Measurements from ENCODE around the gene FBN1. TPM values are rescaled to one million over a fixed set of nuclear protein-coding genes. Genes with fewer than 3 reads are reported as not detected.

FBN1 gene
- total RNA-seq, 2 donors from 2014 or later = 258 to 300 TPM

DNA sequence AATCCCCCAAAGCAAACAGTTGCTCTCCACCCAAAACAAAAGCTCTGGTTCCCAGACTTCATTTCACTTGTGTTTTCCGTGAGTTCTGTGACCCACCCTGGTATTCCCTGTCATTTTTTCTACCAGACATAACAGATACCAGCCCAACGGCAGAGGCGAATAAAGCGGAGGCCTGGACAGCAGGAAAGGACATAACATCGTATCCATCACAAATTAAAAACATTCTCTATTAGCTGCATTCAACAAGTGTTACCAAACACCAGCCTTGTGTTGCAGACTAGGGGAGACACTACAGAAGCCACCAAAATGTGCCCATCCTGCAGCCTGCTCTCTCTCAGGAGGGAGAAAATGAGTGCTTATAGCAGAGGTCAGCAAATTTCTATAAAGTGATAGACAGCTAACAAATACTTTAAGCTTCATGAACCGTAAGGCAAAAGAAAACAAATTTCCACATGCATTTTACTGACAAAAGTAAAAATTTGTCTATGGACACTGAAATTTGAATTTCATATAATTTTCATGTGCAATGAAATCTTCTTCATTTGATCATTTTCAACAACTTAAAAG, 7.1 kb upstream of the FBN1 start:
- Histone ChIP-seq H3K9me3 (no peaks in the 10 kb centered on the region), H3K36me3 (no peaks in the 10 kb centered on the region), H3K27me3 (replicated peaks; ENCODE audit: insufficient read depth) (no peaks in the 10 kb centered on the region), H3K4me1 (ENCODE audit: control insufficient read depth in 1 of 2, low read depth in 2 of 2) (no peaks in the 10 kb centered on the region), H3K27ac (no peak overlapping the region), H3K4me3 (no peak overlapping the region)
- ATAC-seq (ENCODE audit: insufficient number of reproducible peaks, low FRiP score, low read depth) (no peak), DNase-seq (ENCODE audit: low spot score) (no peak)
- TF ChIP-seq, protein P1, sequence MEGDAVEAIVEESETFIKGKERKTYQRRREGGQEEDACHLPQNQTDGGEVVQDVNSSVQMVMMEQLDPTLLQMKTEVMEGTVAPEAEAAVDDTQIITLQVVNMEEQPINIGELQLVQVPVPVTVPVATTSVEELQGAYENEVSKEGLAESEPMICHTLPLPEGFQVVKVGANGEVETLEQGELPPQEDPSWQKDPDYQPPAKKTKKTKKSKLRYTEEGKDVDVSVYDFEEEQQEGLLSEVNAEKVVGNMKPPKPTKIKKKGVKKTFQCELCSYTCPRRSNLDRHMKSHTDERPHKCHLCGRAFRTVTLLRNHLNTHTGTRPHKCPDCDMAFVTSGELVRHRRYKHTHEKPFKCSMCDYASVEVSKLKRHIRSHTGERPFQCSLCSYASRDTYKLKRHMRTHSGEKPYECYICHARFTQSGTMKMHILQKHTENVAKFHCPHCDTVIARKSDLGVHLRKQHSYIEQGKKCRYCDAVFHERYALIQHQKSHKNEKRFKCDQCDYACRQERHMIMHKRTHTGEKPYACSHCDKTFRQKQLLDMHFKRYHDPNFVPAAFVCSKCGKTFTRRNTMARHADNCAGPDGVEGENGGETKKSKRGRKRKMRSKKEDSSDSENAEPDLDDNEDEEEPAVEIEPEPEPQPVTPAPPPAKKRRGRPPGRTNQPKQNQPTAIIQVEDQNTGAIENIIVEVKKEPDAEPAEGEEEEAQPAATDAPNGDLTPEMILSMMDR (IDR thresholded peaks at IDR 0.05) = no peak

DNA sequence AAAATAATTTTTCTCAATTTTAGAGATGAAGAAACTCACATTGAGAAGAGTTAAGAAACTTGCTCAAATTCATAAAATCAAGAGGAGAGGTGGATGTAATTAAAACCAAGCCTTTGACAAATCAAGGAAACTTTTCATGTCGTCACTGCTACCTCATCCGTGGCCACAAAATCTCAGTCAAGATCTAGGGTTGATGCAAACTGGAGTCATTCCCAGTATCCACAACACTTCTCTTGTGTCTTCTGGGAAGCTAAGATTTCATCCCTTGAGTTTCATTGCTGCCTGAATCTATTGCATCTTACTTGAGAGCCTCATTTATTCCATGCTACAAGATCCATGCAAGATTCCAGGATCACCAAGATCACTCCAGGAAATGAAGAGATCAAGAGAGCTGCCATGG, 5.4 kb upstream of the FBN1 start:
- H3K36me3 ChIP-seq = no peaks in the 10 kb centered on the region
- ATAC-seq (ENCODE audit: insufficient number of reproducible peaks, low FRiP score, low read depth) (no peak), DNase-seq (ENCODE audit: low spot score) (no peak)
- TF ChIP-seq, protein P1 (IDR thresholded peaks at IDR 0.05) = no peak
- no peak overlapping the region for H3K27ac ChIP-seq
- peaks cover 0 to 8% of the 10 kb centered on the region in 2 donors for H3K4me1 ChIP-seq (ENCODE audit: control insufficient read depth in 1 of 2, low read depth in 2 of 2)
- no peaks in the 10 kb centered on the region for H3K27me3 ChIP-seq (replicated peaks; ENCODE audit: insufficient read depth)
- no peak overlapping the region for H3K4me3 ChIP-seq
- no peaks in the 10 kb centered on the region for H3K9me3 ChIP-seq

DNA sequence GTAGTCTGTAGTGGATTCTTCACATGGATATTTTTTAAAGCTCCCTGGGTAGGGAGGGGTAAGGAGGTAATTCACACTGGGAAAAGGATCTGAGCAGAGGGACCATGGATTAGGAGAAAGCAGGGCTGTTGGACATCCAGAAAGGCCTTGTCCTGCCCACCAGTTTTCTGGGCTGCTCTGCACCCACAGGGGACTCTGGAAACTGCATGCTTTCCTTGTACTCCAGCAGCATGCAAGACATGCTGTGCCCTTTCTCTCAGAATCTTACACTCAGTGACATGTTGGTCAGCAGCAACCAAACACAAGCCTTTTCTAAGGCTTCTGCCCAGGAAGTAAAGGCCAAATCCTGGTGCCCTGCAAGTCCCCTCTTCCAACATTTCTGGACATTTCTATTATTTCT, 2.5 kb upstream of the FBN1 start:
- ATAC-seq (ENCODE audit: insufficient number of reproducible peaks, low FRiP score, low read depth) (no peak), DNase-seq (ENCODE audit: low spot score) (no peak)
- Histone ChIP-seq H3K4me1 (ENCODE audit: control insufficient read depth in 1 of 2, low read depth in 2 of 2) (peaks cover under 1 to 19% of the 10 kb centered on the region in 2 donors), H3K27ac (peak overlapping the region in 1 of 2 donors; percentile 1), H3K36me3 (no peaks in the 10 kb centered on the region), H3K27me3 (replicated peaks; ENCODE audit: insufficient read depth) (no peaks in the 10 kb centered on the region), H3K4me3 (no peak overlapping the region), H3K9me3 (no peaks in the 10 kb centered on the region)
- TF ChIP-seq, protein P1 (IDR thresholded peaks at IDR 0.05) = peak; percentile 44

DNA sequence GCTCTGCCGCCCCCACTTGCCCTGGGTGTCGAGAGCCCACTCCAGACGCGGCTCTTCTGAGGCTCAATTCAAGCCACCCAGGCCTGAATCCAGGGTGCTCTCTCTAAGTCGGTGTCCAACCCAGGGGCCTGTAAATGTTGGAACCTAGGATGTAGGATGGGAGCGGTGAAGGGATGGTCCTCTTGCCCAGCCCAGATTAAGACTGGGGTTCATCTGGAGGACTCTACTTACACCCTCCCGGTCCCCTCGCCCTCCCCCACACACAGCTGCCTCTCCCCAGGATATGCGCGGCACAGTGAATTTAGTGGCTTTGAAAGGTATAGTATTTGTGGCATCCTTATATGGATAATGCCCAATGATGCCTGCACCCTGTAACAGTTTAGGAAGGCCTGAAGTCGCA, 822 bp upstream of the FBN1 start:
- H3K36me3 ChIP-seq = no peaks in the 10 kb centered on the region
- ATAC-seq (ENCODE audit: insufficient number of reproducible peaks, low FRiP score, low read depth) (no peak), DNase-seq (ENCODE audit: low spot score) (no peak)
- peak overlapping the region; percentile 95 for H3K4me3 ChIP-seq
- peaks cover 10 to 32% of the 10 kb centered on the region in 2 donors for H3K4me1 ChIP-seq (ENCODE audit: control insufficient read depth in 1 of 2, low read depth in 2 of 2)
- TF ChIP-seq, protein P1 (IDR thresholded peaks at IDR 0.05) = no peak
- H3K9me3 ChIP-seq = no peaks in the 10 kb centered on the region
- H3K27me3 ChIP-seq (replicated peaks; ENCODE audit: insufficient read depth) = no peaks in the 10 kb centered on the region
- H3K27ac ChIP-seq = peak overlapping the region; percentile 95 to 98

GRCh38 chr15:48644827-48645557, 517 bp downstream of the FBN1 start:
- peak; percentile 4 for ATAC-seq (ENCODE audit: insufficient number of reproducible peaks, low FRiP score, low read depth)
- Histone ChIP-seq H3K4me1 (ENCODE audit: control insufficient read depth in 1 of 2, low read depth in 2 of 2) (peaks cover 20 to 46% of the 10 kb centered on the region in 2 donors), H3K27ac (peak overlapping the region; percentile 95 to 98), H3K9me3 (no peaks in the 10 kb centered on the region), H3K4me3 (peak overlapping the region; percentile 95), H3K27me3 (replicated peaks; ENCODE audit: insufficient read depth) (no peaks in the 10 kb centered on the region), H3K36me3 (no peaks in the 10 kb centered on the region)
- no peak for DNase-seq (ENCODE audit: low spot score)
- TF ChIP-seq, protein P1 (IDR thresholded peaks at IDR 0.05) = peak; percentile 17
